WTC11 (cell line): ENCODE results near the gene GRP.

Source experiments
- CREB1 ChIP-seq: sonication (generic); formaldehyde crosslinking; IDR thresholded peaks from 2 replicates; pipeline ENCODE4 v1.8.0; 2023; ENCODE audit warnings: mild to moderate bottlenecking, missing genetic modification reagents
- CREM ChIP-seq: sonication (generic); formaldehyde crosslinking; IDR thresholded peaks from 2 replicates; pipeline ENCODE4 v1.8.1; 2022; ENCODE audit warnings: mild to moderate bottlenecking, missing genetic modification reagents, moderate library complexity
- CTCF ChIP-seq: fragments of 200-600 bp; IDR thresholded peaks from 2 replicates; pipeline ENCODE4 v1.8.0; 2022; ENCODE audit warnings: antibody characterized with exemption
- E2F1 ChIP-seq: sonication (generic); formaldehyde crosslinking; IDR thresholded peaks from 2 replicates; pipeline ENCODE4 v1.8.0; 2022; ENCODE audit warnings: mild to moderate bottlenecking, missing genetic modification reagents
- JUN ChIP-seq: sonication (generic); formaldehyde crosslinking; IDR thresholded peaks from 2 replicates; pipeline ENCODE4 v1.8.0; 2023; ENCODE audit warnings: mild to moderate bottlenecking, missing genetic modification reagents
- MAX ChIP-seq: sonication (generic); formaldehyde crosslinking; IDR thresholded peaks from 2 replicates; pipeline ENCODE4 v1.8.0; 2022; ENCODE audit warnings: mild to moderate bottlenecking, missing genetic modification reagents
- NFE2L1 ChIP-seq: sonication (generic); formaldehyde crosslinking; IDR thresholded peaks from 2 replicates; pipeline ENCODE4 v1.8.1; 2023; ENCODE audit warnings: missing genetic modification reagents
- SP1 ChIP-seq: sonication (generic); formaldehyde crosslinking; conservative IDR thresholded peaks from 2 replicates; pipeline ENCODE4 v1.8.1; 2022; ENCODE audit warnings: missing genetic modification reagents
- TF ChIP-seq, protein P1 (sequence below): sonication (generic); formaldehyde crosslinking; IDR thresholded peaks from 2 replicates; pipeline ENCODE4 v1.8.1; 2023; ENCODE audit warnings: mild to moderate bottlenecking, missing genetic modification reagents, moderate library complexity
- TF ChIP-seq, protein P2 (sequence below): fragments of 250-450 bp; sonication (Bioruptor Pico); IDR thresholded peaks from 2 replicates; pipeline ENCODE4 v1.9.0; 2021; ENCODE audit warnings: mild to moderate bottlenecking

GRCh38 chr18:59271606-59272220, 51.8 kb downstream of the GRP start:
- no peak for TF ChIP-seq NFE2L1 (CRISPR knock-in tag)
- TF ChIP-seq CTCF: no peak
- no peak for TF ChIP-seq JUN (CRISPR knock-in tag)
- TF ChIP-seq, protein P1, sequence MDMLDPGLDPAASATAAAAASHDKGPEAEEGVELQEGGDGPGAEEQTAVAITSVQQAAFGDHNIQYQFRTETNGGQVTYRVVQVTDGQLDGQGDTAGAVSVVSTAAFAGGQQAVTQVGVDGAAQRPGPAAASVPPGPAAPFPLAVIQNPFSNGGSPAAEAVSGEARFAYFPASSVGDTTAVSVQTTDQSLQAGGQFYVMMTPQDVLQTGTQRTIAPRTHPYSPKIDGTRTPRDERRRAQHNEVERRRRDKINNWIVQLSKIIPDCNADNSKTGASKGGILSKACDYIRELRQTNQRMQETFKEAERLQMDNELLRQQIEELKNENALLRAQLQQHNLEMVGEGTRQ: no peak
- TF ChIP-seq MAX: no peak
- TF ChIP-seq, protein P2, sequence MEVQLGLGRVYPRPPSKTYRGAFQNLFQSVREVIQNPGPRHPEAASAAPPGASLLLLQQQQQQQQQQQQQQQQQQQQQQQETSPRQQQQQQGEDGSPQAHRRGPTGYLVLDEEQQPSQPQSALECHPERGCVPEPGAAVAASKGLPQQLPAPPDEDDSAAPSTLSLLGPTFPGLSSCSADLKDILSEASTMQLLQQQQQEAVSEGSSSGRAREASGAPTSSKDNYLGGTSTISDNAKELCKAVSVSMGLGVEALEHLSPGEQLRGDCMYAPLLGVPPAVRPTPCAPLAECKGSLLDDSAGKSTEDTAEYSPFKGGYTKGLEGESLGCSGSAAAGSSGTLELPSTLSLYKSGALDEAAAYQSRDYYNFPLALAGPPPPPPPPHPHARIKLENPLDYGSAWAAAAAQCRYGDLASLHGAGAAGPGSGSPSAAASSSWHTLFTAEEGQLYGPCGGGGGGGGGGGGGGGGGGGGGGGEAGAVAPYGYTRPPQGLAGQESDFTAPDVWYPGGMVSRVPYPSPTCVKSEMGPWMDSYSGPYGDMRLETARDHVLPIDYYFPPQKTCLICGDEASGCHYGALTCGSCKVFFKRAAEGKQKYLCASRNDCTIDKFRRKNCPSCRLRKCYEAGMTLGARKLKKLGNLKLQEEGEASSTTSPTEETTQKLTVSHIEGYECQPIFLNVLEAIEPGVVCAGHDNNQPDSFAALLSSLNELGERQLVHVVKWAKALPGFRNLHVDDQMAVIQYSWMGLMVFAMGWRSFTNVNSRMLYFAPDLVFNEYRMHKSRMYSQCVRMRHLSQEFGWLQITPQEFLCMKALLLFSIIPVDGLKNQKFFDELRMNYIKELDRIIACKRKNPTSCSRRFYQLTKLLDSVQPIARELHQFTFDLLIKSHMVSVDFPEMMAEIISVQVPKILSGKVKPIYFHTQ (CRISPR knock-in tag): no peak
- TF ChIP-seq SP1 (CRISPR knock-in tag): no peak
- no peak for TF ChIP-seq CREM (CRISPR knock-in tag)
- TF ChIP-seq CREB1 (CRISPR knock-in tag): no peak
- no peak for TF ChIP-seq E2F1
